MM.1S (cell line): Measurements from ENCODE around the gene SCAP.
A peak's percentile ranks its signal among the peaks of the same experiment; 100 is the strongest.
"Not testable (repeated sequence)": the region's sequence is repeated elsewhere in the genome, so short reads cannot be mapped to it uniquely, and the experiment has no call there.

Experiments used
- DNase-seq: peaks from one replicate; pipeline ENCODE4 v3.0.0-alpha.2; 2015
- H2AFZ ChIP-seq: fragments of 300-600 bp; sonication (generic); 2 replicates; pipeline ENCODE4 v1.6.0; 2016; ENCODE audit warnings: antibody characterized with exemption, low read length
- H3F3A ChIP-seq: fragments of 300-600 bp; sonication (generic); 2 replicates; pipeline ENCODE4 v1.6.1; 2016; ENCODE audit warnings: mild to moderate bottlenecking, antibody characterized with exemption, low read length, moderate library complexity, mixed read lengths; ENCODE audit not compliant: insufficient read depth
- H3K27ac ChIP-seq: fragments of 300-600 bp; sonication (generic); 2 replicates; pipeline ENCODE4 v1.5.1; 2016; ENCODE audit warnings: mild to moderate bottlenecking, low read length
- H3K27me3 ChIP-seq: fragments of 300-600 bp; sonication (generic); replicated peaks from 2 replicates; pipeline ENCODE4 v1.6.0; 2016; ENCODE audit warnings: low read length; ENCODE audit not compliant: insufficient read depth
- H3K36me3 ChIP-seq: fragments of 300-600 bp; sonication (generic); replicated peaks from 2 replicates; pipeline ENCODE4 v1.6.1; 2016; ENCODE audit warnings: mild to moderate bottlenecking, low read length, mixed read lengths; ENCODE audit not compliant: insufficient read depth
- H3K4me1 ChIP-seq: fragments of 300-600 bp; sonication (generic); 2 replicates; pipeline ENCODE4 v1.6.1; 2016; ENCODE audit warnings: low read length, mixed read lengths
- H3K4me2 ChIP-seq: fragments of 300-600 bp; sonication (generic); 2 replicates; pipeline ENCODE4 v1.6.0; 2016; ENCODE audit warnings: low read depth, low read length
- H3K4me3 ChIP-seq: fragments of 300-600 bp; sonication (generic); 2 replicates; pipeline ENCODE4 v1.5.1; 2016; ENCODE audit warnings: low read length, mixed read lengths
- H3K79me2 ChIP-seq: fragments of 300-600 bp; sonication (generic); 2 replicates; pipeline ENCODE4 v1.6.1; 2016; ENCODE audit warnings: mixed run types, low read length, mixed read lengths
- H3K9ac ChIP-seq: fragments of 300-600 bp; sonication (generic); 2 replicates; pipeline ENCODE4 v1.6.1; 2016; ENCODE audit warnings: low read length, mixed read lengths
- H3K9me2 ChIP-seq: fragments of 300-600 bp; sonication (generic); replicated peaks from 2 replicates; pipeline ENCODE4 v1.6.1; 2016; ENCODE audit warnings: mild to moderate bottlenecking, low read length, mixed read lengths; ENCODE audit not compliant: insufficient read depth
- H3K9me3 ChIP-seq: fragments of 300-600 bp; sonication (generic); replicated peaks from 2 replicates; pipeline ENCODE4 v1.6.1; 2016; ENCODE audit warnings: mild to moderate bottlenecking, low read length, mixed read lengths; ENCODE audit not compliant: insufficient read depth
- H4K20me1 ChIP-seq: fragments of 300-600 bp; sonication (generic); 2 replicates; pipeline ENCODE4 v1.6.1; 2016; ENCODE audit warnings: mild to moderate bottlenecking, low read length, moderate library complexity, mixed read lengths; ENCODE audit not compliant: insufficient read depth
- EZH2 ChIP-seq: fragments of 300-600 bp; sonication (generic); optimal IDR thresholded peaks from 2 replicates; pipeline ENCODE3; 2017; ENCODE audit warnings: low read depth, mild to moderate bottlenecking, antibody characterized with exemption, low read length, mixed read lengths
- EZH2phosphoT487 ChIP-seq: fragments of 300-600 bp; sonication (generic); IDR thresholded peaks from 2 replicates; pipeline ENCODE4 v1.6.1; 2018; ENCODE audit warnings: antibody characterized with exemption, low read length
- TF ChIP-seq, protein P1 (sequence below): fragments of 300-600 bp; sonication (generic); IDR thresholded peaks from 2 replicates; pipeline ENCODE4 v1.5.1; 2016; ENCODE audit warnings: antibody characterized with exemption, low read length, mixed read lengths

The SCAP gene

DNA sequence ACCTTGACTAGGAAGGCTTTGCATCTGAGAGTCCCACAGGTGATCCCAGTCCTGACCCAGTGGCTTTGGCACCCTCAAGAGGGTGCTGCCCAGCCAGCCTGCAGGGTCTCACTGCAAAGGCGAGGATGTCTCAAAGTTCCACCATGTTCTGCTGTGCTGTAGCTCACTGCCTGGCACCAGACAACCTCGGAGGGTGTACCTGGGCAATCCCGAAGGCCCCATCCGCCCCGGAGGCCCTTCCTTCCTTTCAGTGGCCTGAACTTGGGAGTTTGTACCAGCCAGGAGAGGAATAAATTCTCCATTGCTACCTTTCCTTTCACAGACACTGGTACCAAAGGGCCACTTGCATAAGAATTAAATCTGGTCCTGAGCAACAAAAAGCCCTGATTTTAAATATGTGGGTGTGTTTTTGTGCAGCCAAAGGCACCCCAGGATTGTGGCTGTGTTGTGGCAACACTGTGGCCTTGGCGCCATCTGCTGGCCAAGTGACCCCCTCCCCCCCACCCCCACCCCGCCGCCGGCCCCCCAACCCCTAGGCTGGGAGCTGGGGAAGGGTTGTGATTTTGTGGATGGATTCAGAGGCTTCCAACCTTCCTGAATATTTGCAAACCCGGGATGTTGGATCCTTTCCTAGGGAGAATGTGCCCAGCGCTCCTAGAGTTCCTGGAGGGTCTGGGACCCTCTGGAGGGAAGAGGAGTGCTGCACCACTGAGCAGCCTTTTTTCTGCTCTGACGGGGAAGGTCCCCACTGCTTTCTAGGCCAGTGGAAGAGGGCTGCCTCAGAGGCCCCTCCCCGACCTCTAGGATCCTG, 104.6 kb downstream of the SCAP start:
- Histone ChIP-seq H3K4me1 (no peaks in the 10 kb centered on the region), H3K4me3 (no peak overlapping the region), H2AFZ (no peak overlapping the region), H3K9ac (no peak overlapping the region), H3K9me2 (no peaks in the 10 kb centered on the region), H3K79me2 (no peaks in the 10 kb centered on the region), H4K20me1 (no peaks in the 10 kb centered on the region), H3K27ac (no peak overlapping the region), H3K4me2 (no peak overlapping the region), H3K36me3 (no peaks in the 10 kb centered on the region), H3F3A (no peaks in the 10 kb centered on the region), H3K9me3 (no peaks in the 10 kb centered on the region), H3K27me3 (no peaks in the 10 kb centered on the region)
- TF ChIP-seq EZH2, result no peak
- TF ChIP-seq, protein P1, sequence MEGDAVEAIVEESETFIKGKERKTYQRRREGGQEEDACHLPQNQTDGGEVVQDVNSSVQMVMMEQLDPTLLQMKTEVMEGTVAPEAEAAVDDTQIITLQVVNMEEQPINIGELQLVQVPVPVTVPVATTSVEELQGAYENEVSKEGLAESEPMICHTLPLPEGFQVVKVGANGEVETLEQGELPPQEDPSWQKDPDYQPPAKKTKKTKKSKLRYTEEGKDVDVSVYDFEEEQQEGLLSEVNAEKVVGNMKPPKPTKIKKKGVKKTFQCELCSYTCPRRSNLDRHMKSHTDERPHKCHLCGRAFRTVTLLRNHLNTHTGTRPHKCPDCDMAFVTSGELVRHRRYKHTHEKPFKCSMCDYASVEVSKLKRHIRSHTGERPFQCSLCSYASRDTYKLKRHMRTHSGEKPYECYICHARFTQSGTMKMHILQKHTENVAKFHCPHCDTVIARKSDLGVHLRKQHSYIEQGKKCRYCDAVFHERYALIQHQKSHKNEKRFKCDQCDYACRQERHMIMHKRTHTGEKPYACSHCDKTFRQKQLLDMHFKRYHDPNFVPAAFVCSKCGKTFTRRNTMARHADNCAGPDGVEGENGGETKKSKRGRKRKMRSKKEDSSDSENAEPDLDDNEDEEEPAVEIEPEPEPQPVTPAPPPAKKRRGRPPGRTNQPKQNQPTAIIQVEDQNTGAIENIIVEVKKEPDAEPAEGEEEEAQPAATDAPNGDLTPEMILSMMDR, result peak; percentile 20
- peak; percentile 10 for DNase-seq

DNA sequence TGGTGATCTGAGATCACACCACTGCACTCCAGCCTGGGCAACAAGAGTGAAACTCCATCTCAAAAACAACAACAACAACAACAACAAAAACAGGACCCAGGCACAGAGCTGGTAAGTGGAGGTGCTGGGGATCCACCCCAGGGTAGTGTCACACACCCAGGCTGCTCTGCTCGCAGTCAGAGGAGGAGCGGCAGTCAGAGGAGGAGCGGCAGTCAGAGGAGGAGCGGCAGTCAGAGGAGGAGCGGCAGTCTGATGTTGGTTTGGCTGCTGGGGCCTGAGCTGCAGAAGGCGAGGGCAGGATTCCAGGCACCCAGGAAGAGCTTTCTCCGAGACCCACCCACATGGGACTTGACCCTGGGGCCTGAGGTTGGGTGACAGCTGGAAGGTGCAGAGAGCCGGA, 105.7 kb downstream of the SCAP start:
- H3K9me2 ChIP-seq, H3K79me2 ChIP-seq, H2AFZ ChIP-seq, DNase-seq, H3K36me3 ChIP-seq, H3F3A ChIP-seq, H3K4me2 ChIP-seq, H3K9ac ChIP-seq, H3K4me1 ChIP-seq, H3K27ac ChIP-seq, H4K20me1 ChIP-seq, H3K4me3 ChIP-seq, H3K9me3 ChIP-seq, H3K27me3 ChIP-seq: not testable (repeated sequence)

DNA sequence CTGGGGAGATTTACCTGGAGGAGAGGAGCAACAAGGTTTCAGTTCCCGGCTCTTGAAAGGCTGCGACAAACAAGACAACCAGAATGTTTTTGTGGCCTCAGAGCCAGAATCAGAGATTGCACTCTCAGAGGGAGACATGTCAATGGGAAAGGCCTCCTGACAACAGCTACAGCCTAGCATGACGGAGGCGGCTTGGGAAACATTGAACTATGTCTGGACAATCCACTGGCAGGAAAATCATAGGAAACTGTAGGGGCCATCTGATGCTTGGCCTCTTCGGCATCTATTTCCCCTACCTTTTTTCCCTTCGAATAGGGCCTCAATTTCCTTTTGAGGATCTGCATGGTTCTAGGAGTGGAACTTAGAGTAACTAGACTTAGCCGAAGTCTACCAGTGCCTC, 108.1 kb downstream of the SCAP start:
- H3K9ac ChIP-seq, result no peak overlapping the region
- no peak for DNase-seq
- H3K27me3 ChIP-seq, result no peaks in the 10 kb centered on the region
- H3K79me2 ChIP-seq, result no peaks in the 10 kb centered on the region
- no peaks in the 10 kb centered on the region for H3K36me3 ChIP-seq
- no peak overlapping the region for H3K4me3 ChIP-seq
- TF ChIP-seq EZH2phosphoT487, result no peak
- TF ChIP-seq, protein P1, result no peak
- no peak for TF ChIP-seq EZH2
- no peak overlapping the region for H2AFZ ChIP-seq
- no peaks in the 10 kb centered on the region for H3K4me1 ChIP-seq
- H3K9me2 ChIP-seq, result no peaks in the 10 kb centered on the region
- no peak overlapping the region for H3K4me2 ChIP-seq
- H3K27ac ChIP-seq, result no peak overlapping the region
- H4K20me1 ChIP-seq, result no peaks in the 10 kb centered on the region
- H3F3A ChIP-seq, result no peaks in the 10 kb centered on the region
- H3K9me3 ChIP-seq, result no peaks in the 10 kb centered on the region

DNA sequence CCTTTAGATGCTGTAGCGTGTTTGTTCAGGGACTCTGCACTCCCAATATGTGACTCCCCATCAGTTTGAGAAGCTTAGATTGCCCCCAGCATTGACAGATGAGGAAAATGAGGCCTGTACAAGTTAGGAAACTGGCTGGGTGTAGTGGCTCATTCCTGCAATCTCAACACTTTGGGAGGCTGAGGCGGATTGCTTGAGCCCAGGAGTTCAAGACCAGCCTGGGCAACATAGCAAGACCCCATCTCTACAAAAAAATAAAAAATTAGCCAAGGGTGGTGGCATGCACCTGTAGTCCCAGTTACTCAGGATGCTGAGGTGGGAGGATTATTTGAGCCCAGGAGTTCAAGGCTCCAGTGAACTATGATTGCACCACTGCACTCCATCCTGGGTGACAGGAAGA, 108.9 kb downstream of the SCAP start:
- H3K4me1 ChIP-seq, result no peaks in the 10 kb centered on the region
- no peaks in the 10 kb centered on the region for H3F3A ChIP-seq
- no peak for DNase-seq

More for the DNA sequence above, 108.9 kb downstream of the SCAP start:
- H3K4me2 ChIP-seq, result no peak overlapping the region
- no peak overlapping the region for H3K9ac ChIP-seq
- no peaks in the 10 kb centered on the region for H3K9me3 ChIP-seq
- H4K20me1 ChIP-seq, result no peaks in the 10 kb centered on the region
- no peaks in the 10 kb centered on the region for H3K27me3 ChIP-seq
- no peaks in the 10 kb centered on the region for H3K79me2 ChIP-seq
- TF ChIP-seq EZH2phosphoT487 (no peak), EZH2 (no peak)
- TF ChIP-seq, protein P1, result no peak
- H3K36me3 ChIP-seq, result no peaks in the 10 kb centered on the region
- H3K9me2 ChIP-seq, result no peaks in the 10 kb centered on the region
- no peak overlapping the region for H3K4me3 ChIP-seq
- H2AFZ ChIP-seq, result no peak overlapping the region
- H3K27ac ChIP-seq, result no peak overlapping the region
